Medulla oblongata (tissue), 1 donor: ENCODE data around the gene ZBTB43.

Experiments used
- DNase-seq: peaks from one replicate; pipeline ENCODE4 v3.0.0-alpha.2; 2015; ENCODE audit errors: extremely low spot score

ZBTB43 gene

GRCh38 chr9:126886034-126886822, 81.4 kb downstream of the ZBTB43 start:
- no peak for DNase-seq

- no peak for DNase-seq
Observed at GRCh38 chr9:126886897-126887296, 82.1 kb downstream of the ZBTB43 start.
